WTC11 (cell line): ENCODE data around the gene LDLRAD4. TPM values are rescaled to one million over a fixed set of nuclear protein-coding genes. Genes with fewer than 3 reads are reported as not detected.

ENCODE experiments used
- ATAC-seq: fragments of 200-7000 bp; cut with Tn5 transposase; 2 replicates; pipeline ENCODE4 v1.10.0; 2021; ENCODE audit warnings: mild to moderate bottlenecking, moderate library complexity
- CTCF ChIA-PET: fragments of 300-600 bp; sonication (Branson Sonifier 250); formaldehyde crosslinking; loops from one replicate; lab custom pipeline; 2021; ENCODE audit warnings: antibody characterized with exemption; lab: Charles Lee
- POLR2A ChIA-PET: fragments of 350-600 bp; sonication (Branson Sonifier 250); formaldehyde crosslinking; loops from one replicate; lab custom pipeline; 2021; ENCODE audit warnings: antibody characterized with exemption; lab: Charles Lee
- DNase-seq: peaks from one replicate; pipeline ENCODE4 v3.0.0; 2021; ENCODE audit warnings: low spot score
- H3K27ac Mint-ChIP-seq: 2 replicates; pipeline ENCODE4 v1.8.0; 2021; ENCODE audit warnings: mixed read lengths
- H3K27me3 Mint-ChIP-seq: 2 replicates; pipeline ENCODE4 v1.8.0; 2021; ENCODE audit warnings: low read depth, mild to moderate bottlenecking, moderate library complexity, mixed read lengths
- H3K36me3 Mint-ChIP-seq: 2 replicates; pipeline ENCODE4 v1.8.0; 2021; ENCODE audit warnings: mixed read lengths
- H3K4me1 Mint-ChIP-seq: 2 replicates; pipeline ENCODE4 v1.8.0; 2022; ENCODE audit warnings: mixed read lengths
- H3K4me3 Mint-ChIP-seq: 2 replicates; pipeline ENCODE4 v1.8.0; 2021; ENCODE audit warnings: mild to moderate bottlenecking, moderate library complexity, mixed read lengths
- H3K9me3 Mint-ChIP-seq: 2 replicates; pipeline ENCODE4 v1.8.0; 2021; ENCODE audit warnings: mixed read lengths
- ELF4 ChIP-seq: sonication (generic); formaldehyde crosslinking; IDR thresholded peaks from 2 replicates; pipeline ENCODE4 v1.8.1; 2022; ENCODE audit warnings: low read depth, mild to moderate bottlenecking, moderate library complexity, missing genetic modification reagents
- ESRRA ChIP-seq: sonication (generic); formaldehyde crosslinking; IDR thresholded peaks from 2 replicates; pipeline ENCODE4 v1.8.1; 2022; ENCODE audit warnings: mild to moderate bottlenecking, missing genetic modification reagents, borderline replicate concordance
- FOXK1 ChIP-seq: sonication (generic); formaldehyde crosslinking; IDR thresholded peaks from 2 replicates; pipeline ENCODE4 v1.8.0; 2022; ENCODE audit warnings: mild to moderate bottlenecking, moderate library complexity, missing genetic modification reagents
- KAT7 ChIP-seq: sonication (generic); formaldehyde crosslinking; IDR thresholded peaks from 2 replicates; pipeline ENCODE4 v1.8.1; 2023; ENCODE audit warnings: missing genetic modification reagents, mild to moderate bottlenecking, borderline replicate concordance
- RORB ChIP-seq: fragments of 250-450 bp; sonication (Bioruptor Pico); IDR thresholded peaks from 2 replicates; pipeline ENCODE4 v1.9.0; 2021; ENCODE audit warnings: mild to moderate bottlenecking
- TEAD1 ChIP-seq: sonication (generic); formaldehyde crosslinking; IDR thresholded peaks from 2 replicates; pipeline ENCODE4 v1.8.0; 2022; ENCODE audit warnings: mild to moderate bottlenecking, missing genetic modification reagents
- TP53 ChIP-seq: sonication (generic); formaldehyde crosslinking; IDR thresholded peaks from 2 replicates; pipeline ENCODE4 v1.8.1; 2023; ENCODE audit warnings: mild to moderate bottlenecking, missing genetic modification reagents
- ZBTB21 ChIP-seq: sonication (generic); formaldehyde crosslinking; IDR thresholded peaks from 2 replicates; pipeline ENCODE4 v1.8.1; 2023; ENCODE audit warnings: mild to moderate bottlenecking, missing genetic modification reagents, borderline replicate concordance
- ZNF138 ChIP-seq: sonication (generic); formaldehyde crosslinking; conservative IDR thresholded peaks from 2 replicates; pipeline ENCODE4 v1.8.1; 2022; ENCODE audit warnings: mild to moderate bottlenecking, moderate library complexity, missing genetic modification reagents
- ZNF416 ChIP-seq: fragments of 250-450 bp; sonication (Bioruptor Pico); IDR thresholded peaks from 2 replicates; pipeline ENCODE4 v1.9.0; 2021; ENCODE audit warnings: mild to moderate bottlenecking, inconsistent platforms
- ZNF671 ChIP-seq: fragments of 250-450 bp; sonication (Bioruptor Pico); IDR thresholded peaks from 2 replicates; pipeline ENCODE4 v1.8.0; 2021; ENCODE audit warnings: mild to moderate bottlenecking
- total RNA-seq: library from RNA; stranded (reverse); gene quantifications from 3 replicates; pipeline ENCODE4 v1.2.3, GENCODE V29; 2021
- TF ChIP-seq, protein P1 (sequence below): sonication (generic); formaldehyde crosslinking; IDR thresholded peaks from 2 replicates; pipeline ENCODE4 v1.8.0; 2022; ENCODE audit warnings: mild to moderate bottlenecking, missing genetic modification reagents
- TF ChIP-seq, protein P2 (sequence below): fragments of 250-450 bp; sonication (Bioruptor Pico); IDR thresholded peaks from 2 replicates; pipeline ENCODE4 v1.9.0; 2021; ENCODE audit warnings: mild to moderate bottlenecking, borderline replicate concordance
- TF ChIP-seq, protein P3 (sequence below): fragments of 250-450 bp; sonication (Bioruptor Pico); IDR thresholded peaks from 2 replicates; pipeline ENCODE4 v1.9.0; 2021; ENCODE audit warnings: mild to moderate bottlenecking
- TF ChIP-seq, protein P4 (sequence below): sonication (generic); formaldehyde crosslinking; IDR thresholded peaks from 2 replicates; pipeline ENCODE4 v1.8.1; 2022; ENCODE audit warnings: mild to moderate bottlenecking, moderate library complexity, missing genetic modification reagents
- TF ChIP-seq, protein P5 (sequence below): sonication (generic); formaldehyde crosslinking; IDR thresholded peaks from 2 replicates; pipeline ENCODE4 v1.8.1; 2022; ENCODE audit warnings: mild to moderate bottlenecking, missing genetic modification reagents, moderate library complexity, borderline replicate concordance
- TF ChIP-seq, protein P6 (sequence below): sonication (generic); formaldehyde crosslinking; IDR thresholded peaks from 2 replicates; pipeline ENCODE4 v1.8.0; 2023; ENCODE audit warnings: missing genetic modification reagents, mild to moderate bottlenecking, borderline replicate concordance
- TF ChIP-seq, protein P7 (sequence below): fragments of 250-450 bp; sonication (Bioruptor Pico); IDR thresholded peaks from 2 replicates; pipeline ENCODE4 v1.9.0; 2021; ENCODE audit warnings: mild to moderate bottlenecking

Gene LDLRAD4
- total RNA-seq, 1 experiment from 2014 or later = 6.2 TPM

DNA sequence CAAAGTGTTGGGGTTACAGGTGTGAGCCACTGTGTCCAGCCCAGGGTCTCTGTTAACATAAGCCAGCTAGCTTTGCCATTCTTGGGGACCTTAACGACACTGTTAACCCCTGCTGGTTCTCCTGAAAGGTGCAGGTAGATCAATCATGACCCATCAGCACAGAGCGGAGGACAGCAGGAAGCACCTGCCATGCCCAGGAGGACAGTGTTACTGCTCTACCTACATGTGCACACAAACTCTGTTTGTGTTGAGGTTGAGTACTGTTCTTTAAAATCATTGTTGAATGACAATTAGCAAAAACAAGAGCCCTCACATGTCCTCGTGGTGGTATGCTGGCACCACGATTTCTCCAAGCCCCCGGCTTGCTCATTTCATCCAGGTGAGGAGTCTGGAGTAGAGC is 386.9 kb downstream of the LDLRAD4 start:
- no peaks in the 10 kb centered on the region for H3K4me1 Mint-ChIP-seq
- no peak for DNase-seq
- peaks cover 10% of the 10 kb centered on the region for H3K9me3 Mint-ChIP-seq
- ChIA-PET CTCF (no interaction called here), POLR2A (no interaction called here)
- H3K36me3 Mint-ChIP-seq = no peaks in the 10 kb centered on the region
- no peak for ATAC-seq
- H3K27ac Mint-ChIP-seq = no peak overlapping the region
- no peak for TF ChIP-seq ZBTB21 (CRISPR knock-in tag)
- no peak for TF ChIP-seq TEAD1 (CRISPR knock-in tag)
- TF ChIP-seq, protein P1, sequence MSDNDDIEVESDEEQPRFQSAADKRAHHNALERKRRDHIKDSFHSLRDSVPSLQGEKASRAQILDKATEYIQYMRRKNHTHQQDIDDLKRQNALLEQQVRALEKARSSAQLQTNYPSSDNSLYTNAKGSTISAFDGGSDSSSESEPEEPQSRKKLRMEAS (CRISPR knock-in tag) = no peak
- TF ChIP-seq, protein P2, sequence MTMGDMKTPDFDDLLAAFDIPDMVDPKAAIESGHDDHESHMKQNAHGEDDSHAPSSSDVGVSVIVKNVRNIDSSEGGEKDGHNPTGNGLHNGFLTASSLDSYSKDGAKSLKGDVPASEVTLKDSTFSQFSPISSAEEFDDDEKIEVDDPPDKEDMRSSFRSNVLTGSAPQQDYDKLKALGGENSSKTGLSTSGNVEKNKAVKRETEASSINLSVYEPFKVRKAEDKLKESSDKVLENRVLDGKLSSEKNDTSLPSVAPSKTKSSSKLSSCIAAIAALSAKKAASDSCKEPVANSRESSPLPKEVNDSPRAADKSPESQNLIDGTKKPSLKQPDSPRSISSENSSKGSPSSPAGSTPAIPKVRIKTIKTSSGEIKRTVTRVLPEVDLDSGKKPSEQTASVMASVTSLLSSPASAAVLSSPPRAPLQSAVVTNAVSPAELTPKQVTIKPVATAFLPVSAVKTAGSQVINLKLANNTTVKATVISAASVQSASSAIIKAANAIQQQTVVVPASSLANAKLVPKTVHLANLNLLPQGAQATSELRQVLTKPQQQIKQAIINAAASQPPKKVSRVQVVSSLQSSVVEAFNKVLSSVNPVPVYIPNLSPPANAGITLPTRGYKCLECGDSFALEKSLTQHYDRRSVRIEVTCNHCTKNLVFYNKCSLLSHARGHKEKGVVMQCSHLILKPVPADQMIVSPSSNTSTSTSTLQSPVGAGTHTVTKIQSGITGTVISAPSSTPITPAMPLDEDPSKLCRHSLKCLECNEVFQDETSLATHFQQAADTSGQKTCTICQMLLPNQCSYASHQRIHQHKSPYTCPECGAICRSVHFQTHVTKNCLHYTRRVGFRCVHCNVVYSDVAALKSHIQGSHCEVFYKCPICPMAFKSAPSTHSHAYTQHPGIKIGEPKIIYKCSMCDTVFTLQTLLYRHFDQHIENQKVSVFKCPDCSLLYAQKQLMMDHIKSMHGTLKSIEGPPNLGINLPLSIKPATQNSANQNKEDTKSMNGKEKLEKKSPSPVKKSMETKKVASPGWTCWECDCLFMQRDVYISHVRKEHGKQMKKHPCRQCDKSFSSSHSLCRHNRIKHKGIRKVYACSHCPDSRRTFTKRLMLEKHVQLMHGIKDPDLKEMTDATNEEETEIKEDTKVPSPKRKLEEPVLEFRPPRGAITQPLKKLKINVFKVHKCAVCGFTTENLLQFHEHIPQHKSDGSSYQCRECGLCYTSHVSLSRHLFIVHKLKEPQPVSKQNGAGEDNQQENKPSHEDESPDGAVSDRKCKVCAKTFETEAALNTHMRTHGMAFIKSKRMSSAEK (CRISPR knock-in tag) = no peak
- TF ChIP-seq ESRRA (CRISPR knock-in tag) = no peak
- no peak for TF ChIP-seq ZNF138 (CRISPR knock-in tag)
- no peak for TF ChIP-seq ZNF671 (CRISPR knock-in tag)
- TF ChIP-seq ZNF416 (CRISPR knock-in tag) = no peak
- no peak for TF ChIP-seq KAT7 (CRISPR knock-in tag)
- TF ChIP-seq RORB (CRISPR knock-in tag) = no peak
- TF ChIP-seq, protein P3, sequence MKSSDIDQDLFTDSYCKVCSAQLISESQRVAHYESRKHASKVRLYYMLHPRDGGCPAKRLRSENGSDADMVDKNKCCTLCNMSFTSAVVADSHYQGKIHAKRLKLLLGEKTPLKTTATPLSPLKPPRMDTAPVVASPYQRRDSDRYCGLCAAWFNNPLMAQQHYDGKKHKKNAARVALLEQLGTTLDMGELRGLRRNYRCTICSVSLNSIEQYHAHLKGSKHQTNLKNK (CRISPR knock-in tag) = no peak
- no peak for TF ChIP-seq TP53 (CRISPR knock-in tag)
- TF ChIP-seq, protein P4, sequence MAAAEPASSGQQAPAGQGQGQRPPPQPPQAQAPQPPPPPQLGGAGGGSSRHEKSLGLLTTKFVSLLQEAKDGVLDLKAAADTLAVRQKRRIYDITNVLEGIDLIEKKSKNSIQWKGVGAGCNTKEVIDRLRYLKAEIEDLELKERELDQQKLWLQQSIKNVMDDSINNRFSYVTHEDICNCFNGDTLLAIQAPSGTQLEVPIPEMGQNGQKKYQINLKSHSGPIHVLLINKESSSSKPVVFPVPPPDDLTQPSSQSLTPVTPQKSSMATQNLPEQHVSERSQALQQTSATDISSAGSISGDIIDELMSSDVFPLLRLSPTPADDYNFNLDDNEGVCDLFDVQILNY (CRISPR knock-in tag) = no peak
- TF ChIP-seq, protein P5, sequence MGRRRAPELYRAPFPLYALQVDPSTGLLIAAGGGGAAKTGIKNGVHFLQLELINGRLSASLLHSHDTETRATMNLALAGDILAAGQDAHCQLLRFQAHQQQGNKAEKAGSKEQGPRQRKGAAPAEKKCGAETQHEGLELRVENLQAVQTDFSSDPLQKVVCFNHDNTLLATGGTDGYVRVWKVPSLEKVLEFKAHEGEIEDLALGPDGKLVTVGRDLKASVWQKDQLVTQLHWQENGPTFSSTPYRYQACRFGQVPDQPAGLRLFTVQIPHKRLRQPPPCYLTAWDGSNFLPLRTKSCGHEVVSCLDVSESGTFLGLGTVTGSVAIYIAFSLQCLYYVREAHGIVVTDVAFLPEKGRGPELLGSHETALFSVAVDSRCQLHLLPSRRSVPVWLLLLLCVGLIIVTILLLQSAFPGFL (CRISPR knock-in tag) = no peak
- TF ChIP-seq, protein P6, sequence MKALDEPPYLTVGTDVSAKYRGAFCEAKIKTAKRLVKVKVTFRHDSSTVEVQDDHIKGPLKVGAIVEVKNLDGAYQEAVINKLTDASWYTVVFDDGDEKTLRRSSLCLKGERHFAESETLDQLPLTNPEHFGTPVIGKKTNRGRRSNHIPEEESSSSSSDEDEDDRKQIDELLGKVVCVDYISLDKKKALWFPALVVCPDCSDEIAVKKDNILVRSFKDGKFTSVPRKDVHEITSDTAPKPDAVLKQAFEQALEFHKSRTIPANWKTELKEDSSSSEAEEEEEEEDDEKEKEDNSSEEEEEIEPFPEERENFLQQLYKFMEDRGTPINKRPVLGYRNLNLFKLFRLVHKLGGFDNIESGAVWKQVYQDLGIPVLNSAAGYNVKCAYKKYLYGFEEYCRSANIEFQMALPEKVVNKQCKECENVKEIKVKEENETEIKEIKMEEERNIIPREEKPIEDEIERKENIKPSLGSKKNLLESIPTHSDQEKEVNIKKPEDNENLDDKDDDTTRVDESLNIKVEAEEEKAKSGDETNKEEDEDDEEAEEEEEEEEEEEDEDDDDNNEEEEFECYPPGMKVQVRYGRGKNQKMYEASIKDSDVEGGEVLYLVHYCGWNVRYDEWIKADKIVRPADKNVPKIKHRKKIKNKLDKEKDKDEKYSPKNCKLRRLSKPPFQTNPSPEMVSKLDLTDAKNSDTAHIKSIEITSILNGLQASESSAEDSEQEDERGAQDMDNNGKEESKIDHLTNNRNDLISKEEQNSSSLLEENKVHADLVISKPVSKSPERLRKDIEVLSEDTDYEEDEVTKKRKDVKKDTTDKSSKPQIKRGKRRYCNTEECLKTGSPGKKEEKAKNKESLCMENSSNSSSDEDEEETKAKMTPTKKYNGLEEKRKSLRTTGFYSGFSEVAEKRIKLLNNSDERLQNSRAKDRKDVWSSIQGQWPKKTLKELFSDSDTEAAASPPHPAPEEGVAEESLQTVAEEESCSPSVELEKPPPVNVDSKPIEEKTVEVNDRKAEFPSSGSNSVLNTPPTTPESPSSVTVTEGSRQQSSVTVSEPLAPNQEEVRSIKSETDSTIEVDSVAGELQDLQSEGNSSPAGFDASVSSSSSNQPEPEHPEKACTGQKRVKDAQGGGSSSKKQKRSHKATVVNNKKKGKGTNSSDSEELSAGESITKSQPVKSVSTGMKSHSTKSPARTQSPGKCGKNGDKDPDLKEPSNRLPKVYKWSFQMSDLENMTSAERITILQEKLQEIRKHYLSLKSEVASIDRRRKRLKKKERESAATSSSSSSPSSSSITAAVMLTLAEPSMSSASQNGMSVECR (CRISPR knock-in tag) = no peak
- no peak for TF ChIP-seq FOXK1 (CRISPR knock-in tag)
- TF ChIP-seq, protein P7, sequence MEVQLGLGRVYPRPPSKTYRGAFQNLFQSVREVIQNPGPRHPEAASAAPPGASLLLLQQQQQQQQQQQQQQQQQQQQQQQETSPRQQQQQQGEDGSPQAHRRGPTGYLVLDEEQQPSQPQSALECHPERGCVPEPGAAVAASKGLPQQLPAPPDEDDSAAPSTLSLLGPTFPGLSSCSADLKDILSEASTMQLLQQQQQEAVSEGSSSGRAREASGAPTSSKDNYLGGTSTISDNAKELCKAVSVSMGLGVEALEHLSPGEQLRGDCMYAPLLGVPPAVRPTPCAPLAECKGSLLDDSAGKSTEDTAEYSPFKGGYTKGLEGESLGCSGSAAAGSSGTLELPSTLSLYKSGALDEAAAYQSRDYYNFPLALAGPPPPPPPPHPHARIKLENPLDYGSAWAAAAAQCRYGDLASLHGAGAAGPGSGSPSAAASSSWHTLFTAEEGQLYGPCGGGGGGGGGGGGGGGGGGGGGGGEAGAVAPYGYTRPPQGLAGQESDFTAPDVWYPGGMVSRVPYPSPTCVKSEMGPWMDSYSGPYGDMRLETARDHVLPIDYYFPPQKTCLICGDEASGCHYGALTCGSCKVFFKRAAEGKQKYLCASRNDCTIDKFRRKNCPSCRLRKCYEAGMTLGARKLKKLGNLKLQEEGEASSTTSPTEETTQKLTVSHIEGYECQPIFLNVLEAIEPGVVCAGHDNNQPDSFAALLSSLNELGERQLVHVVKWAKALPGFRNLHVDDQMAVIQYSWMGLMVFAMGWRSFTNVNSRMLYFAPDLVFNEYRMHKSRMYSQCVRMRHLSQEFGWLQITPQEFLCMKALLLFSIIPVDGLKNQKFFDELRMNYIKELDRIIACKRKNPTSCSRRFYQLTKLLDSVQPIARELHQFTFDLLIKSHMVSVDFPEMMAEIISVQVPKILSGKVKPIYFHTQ (CRISPR knock-in tag) = no peak
- TF ChIP-seq ELF4 (CRISPR knock-in tag) = no peak
- no peak overlapping the region for H3K4me3 Mint-ChIP-seq
- no peaks in the 10 kb centered on the region for H3K27me3 Mint-ChIP-seq
